HCT116 (cell line): ENCODE data around the gene NCOR1. TPM values are rescaled to one million over a fixed set of nuclear protein-coding genes. Genes with fewer than 3 reads are reported as not detected.

ENCODE experiments used
- ATAC-seq: fragments of 200-7000 bp; cut with Tn5 transposase; 2 replicates; pipeline ENCODE4 v1.9.1; 2020; ENCODE audit warnings: mild to moderate bottlenecking, moderate library complexity
- BruUV-seq: library from RNA; stranded (reverse); fragments of 400-500 nt; replicated peaks from 2 replicates; lab custom pipeline; 2021; lab: Mats Ljungman, UMichigan
- CTCF ChIA-PET: fragments of 300-600 bp; sonication (Branson Sonifier 250); formaldehyde crosslinking; loops from one replicate; lab custom pipeline; 2021; ENCODE audit warnings: antibody characterized with exemption; lab: Charles Lee
- POLR2A ChIA-PET: fragments of 300-600, 350-600 bp; sonication (Branson Sonifier 250); formaldehyde crosslinking; loops from one replicate; lab custom pipeline; 2021; ENCODE audit warnings: antibody characterized with exemption; lab: Charles Lee
- RAD21 ChIA-PET, 2 experiments: fragments of 300-600 bp; sonication (Branson Sonifier 250); formaldehyde crosslinking; loops; one replicate each; lab custom pipeline; 2023; ENCODE audit warnings: low total read pairs in 2 of 2; ENCODE audit not compliant: uncharacterized antibody in 2 of 2, unreplicated experiment in 2 of 2, low non-redundant PET in 1 of 2; lab: Charles Lee
- DNase-seq: peaks from one replicate; pipeline ENCODE4 v3.0.0-alpha.2; 2010; ENCODE audit warnings: low read depth, low spot score
- H2AFZ ChIP-seq: fragments of 200-600 bp; shearing (Covaris generic), sonication (generic); 2 replicates; pipeline ENCODE4 v1.6.1; 2017; ENCODE audit warnings: low read depth, mixed run types, mixed read lengths, antibody characterized with exemption, low read length; ENCODE audit not compliant: poor library complexity, severe bottlenecking
- H3K27ac ChIP-seq: 2 replicates; pipeline ENCODE4 v1.5.1; 2012; ENCODE audit warnings: low read depth, low read length
- H3K27me3 ChIP-seq: fragments of 200-600 bp; sonication (generic); 2 replicates; pipeline ENCODE4 v1.6.1; 2016; ENCODE audit warnings: mixed run types, low read length, mixed read lengths; ENCODE audit not compliant: insufficient read depth
- H3K36me3 ChIP-seq, 2 experiments: fragments of 200-500 bp in 1 of 2; fragments of 200-600 bp in 1 of 2; sonication (Bioruptor generic) in 1 of 2; sonication (generic) in 1 of 2; 2 replicates each; pipeline versions ENCODE4 v1.5.1 to v1.6.1; 2014 to 2016; ENCODE audit warnings: low read length in 2 of 2, inconsistent platforms in 1 of 2, mixed read lengths in 1 of 2, mixed run types in 1 of 2; ENCODE audit not compliant: insufficient read depth in 2 of 2, control insufficient read depth in 1 of 2
- H3K4me1 ChIP-seq, 2 experiments: fragments of 200-600 bp in 1 of 2; sonication (generic) in 1 of 2; 2 replicates each; pipeline versions ENCODE4 v1.5.1 to v1.6.1; 2012 to 2017; ENCODE audit warnings: low read length in 2 of 2, inconsistent platforms in 1 of 2, mild to moderate bottlenecking in 1 of 2, mixed read lengths in 1 of 2, mixed run types in 1 of 2, moderate library complexity in 1 of 2; ENCODE audit not compliant: insufficient read depth in 2 of 2, control insufficient read depth in 1 of 2
- H3K4me2 ChIP-seq: fragments of 200-600 bp; sonication (generic); 2 replicates; pipeline ENCODE4 v1.6.1; 2017; ENCODE audit warnings: mixed run types, low read length, mixed read lengths
- H3K4me3 ChIP-seq, 2 experiments: fragments of 200-600 bp in 1 of 2; sonication (generic) in 1 of 2; replicated peaks in 1 of 2; 2 replicates each; pipeline ENCODE4 v1.5.1; 2011 to 2016; ENCODE audit warnings: low read length in 2 of 2, control low read depth in 1 of 2, low read depth in 1 of 2, mild to moderate bottlenecking in 1 of 2, mixed read lengths in 1 of 2, mixed run types in 1 of 2
- H3K79me2 ChIP-seq: fragments of 200-600 bp; sonication (generic); 2 replicates; pipeline ENCODE4 v1.6.1; 2017; ENCODE audit warnings: mild to moderate bottlenecking, mixed run types, low read length, moderate library complexity, mixed read lengths; ENCODE audit not compliant: insufficient read depth
- H3K9ac ChIP-seq: fragments of 200-600 bp; sonication (generic); 2 replicates; pipeline ENCODE4 v1.6.1; 2016; ENCODE audit warnings: low read length, mixed read lengths
- H3K9me2 ChIP-seq: fragments of 200-600 bp; sonication (generic), shearing (Covaris generic); 2 replicates; pipeline ENCODE4 v1.6.1; 2017; ENCODE audit warnings: mixed run types, mild to moderate bottlenecking, moderate library complexity; ENCODE audit not compliant: insufficient read depth
- H3K9me3 ChIP-seq, 2 experiments: fragments of 200-500 bp in 1 of 2; fragments of 200-600 bp in 1 of 2; sonication (Bioruptor generic) in 1 of 2; sonication (generic) in 1 of 2; 2 replicates each; pipeline ENCODE4 v1.6.1; 2014 to 2017; ENCODE audit warnings: low read length in 2 of 2, mixed read lengths in 2 of 2, inconsistent platforms in 1 of 2, low read depth in 1 of 2, mild to moderate bottlenecking in 1 of 2, mixed run types in 1 of 2, moderate library complexity in 1 of 2; ENCODE audit not compliant: control insufficient read depth in 1 of 2, insufficient read depth in 1 of 2
- H4K20me1 ChIP-seq: fragments of 200-600 bp; sonication (generic), shearing (Covaris generic); 2 replicates; pipeline ENCODE4 v1.6.1; 2017; ENCODE audit warnings: mixed run types, mild to moderate bottlenecking, moderate library complexity; ENCODE audit not compliant: insufficient read depth
- ATF3 ChIP-seq: IDR thresholded peaks from 2 replicates; pipeline ENCODE4 v1.6.1; 2012
- CBX3 ChIP-seq: IDR thresholded peaks from 2 replicates; pipeline ENCODE4 v1.6.1; 2012; ENCODE audit warnings: low read depth
- CEBPB ChIP-seq: IDR thresholded peaks from 2 replicates; pipeline ENCODE4 v1.6.1; 2012; ENCODE audit warnings: low read depth
- EGR1 ChIP-seq: IDR thresholded peaks from 2 replicates; pipeline ENCODE4 v1.6.1; 2012; ENCODE audit warnings: low read depth
- EZH2phosphoT487 ChIP-seq: fragments of 200-600 bp; IDR thresholded peaks from 2 replicates; pipeline ENCODE4 v1.6.1; 2018; ENCODE audit warnings: antibody characterized with exemption, borderline replicate concordance
- JUND ChIP-seq: IDR thresholded peaks from 2 replicates; pipeline ENCODE4 v1.6.1; 2012
- MAX ChIP-seq: IDR thresholded peaks from 2 replicates; pipeline ENCODE4 v1.6.1; 2012
- SIN3A ChIP-seq: IDR thresholded peaks from 2 replicates; pipeline ENCODE4 v1.6.1; 2012; ENCODE audit warnings: low read depth
- SP1 ChIP-seq: IDR thresholded peaks from 2 replicates; pipeline ENCODE4 v1.6.1; 2012; ENCODE audit warnings: low read depth
- TCF7L2 ChIP-seq: IDR thresholded peaks from 2 replicates; pipeline ENCODE4 v1.7.0; 2011; ENCODE audit warnings: borderline replicate concordance, inconsistent platforms; ENCODE audit not compliant: insufficient read depth, insufficient read length; ENCODE audit errors: extremely low read depth
- ZFX ChIP-seq: fragments of 450-650 bp; IDR thresholded peaks from 2 replicates; pipeline ENCODE4 v1.6.1; 2017
- ZNF274 ChIP-seq: fragments of 200-500 bp; sonication (Bioruptor generic); IDR thresholded peaks from 2 replicates; pipeline ENCODE4 v1.6.1; 2014; ENCODE audit warnings: mild to moderate bottlenecking, low read depth, low read length, inconsistent platforms
- intact Hi-C: fragments of 100-400 bp; cut with micrococcal nuclease; formaldehyde crosslinking; loops from 2 replicates; pipeline ENCODE4 v1.10.0; 2022
- total RNA-seq: library from RNA; stranded (reverse); gene quantifications from one replicate; pipeline ENCODE4 v1.2.1, GENCODE V29; 2021; ENCODE audit not compliant: unreplicated experiment
- TF ChIP-seq, protein P1 (sequence below), 3 experiments: fragments of 200-600 bp in 1 of 3; sonication (generic) in 1 of 3; IDR thresholded peaks in 2 of 3; conservative IDR thresholded peaks in 1 of 3; 2 replicates each; pipeline ENCODE4 v1.5.1; 2012 to 2017; ENCODE audit warnings: low read depth in 2 of 3, low read length in 2 of 3, antibody characterized with exemption in 1 of 3, borderline replicate concordance in 1 of 3, control low read depth in 1 of 3, mild to moderate bottlenecking in 1 of 3, mixed read lengths in 1 of 3, mixed run types in 1 of 3, moderate library complexity in 1 of 3; ENCODE audit not compliant: insufficient read depth in 1 of 3
- TF ChIP-seq, protein P2 (sequence below): IDR thresholded peaks from 2 replicates; pipeline ENCODE4 v1.6.1; 2011; ENCODE audit warnings: mild to moderate bottlenecking, low read length, moderate library complexity; ENCODE audit not compliant: insufficient replicate concordance; ENCODE audit errors: extremely low read depth

The NCOR1 gene
- total RNA-seq, 1 experiment from 2014 or later, result 43.7 TPM

DNA sequence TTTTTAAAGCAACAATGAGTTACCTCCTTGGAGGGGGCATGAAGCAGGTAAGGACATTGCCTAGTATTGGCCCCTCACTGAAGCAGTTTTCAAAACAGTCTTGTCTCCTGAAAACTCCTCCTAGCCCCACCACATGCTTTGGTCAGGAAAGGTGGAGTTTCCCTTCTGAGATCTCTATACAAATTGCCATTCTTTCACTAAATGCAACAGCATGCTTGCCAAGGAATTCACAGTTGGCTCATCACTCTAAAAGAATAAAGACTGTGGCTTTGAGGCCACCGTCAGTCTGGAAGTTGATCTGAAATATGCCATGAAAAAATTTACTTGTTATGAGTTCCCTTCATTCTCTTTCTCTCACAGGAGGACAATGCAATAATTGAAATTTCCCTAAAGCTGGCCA is 211.5 kb downstream of the NCOR1 start:
- peaks cover 5 to 13% of the 10 kb centered on the region in 2 experiments; a peak in 3 of 4 replicates for H3K4me1 ChIP-seq
- ChIA-PET RAD21 (no interaction called here), POLR2A (no interaction called here), CTCF (no interaction called here)
- no peak overlapping the region for H2AFZ ChIP-seq
- no peaks in the 10 kb centered on the region for H4K20me1 ChIP-seq
- intact Hi-C loops, result no loop called here
- ATAC-seq (no peak), DNase-seq (no peak)
- H3K4me2 ChIP-seq, result no peak overlapping the region
- peaks cover 90% of the 10 kb centered on the region for H3K79me2 ChIP-seq
- H3K4me3 ChIP-seq, result no peak overlapping the region
- no peaks in the 10 kb centered on the region for H3K27me3 ChIP-seq
- BruUV-seq, result no TSS peak
- H3K9me3 ChIP-seq, result peaks cover 0 to 7% of the 10 kb centered on the region in 2 experiments; a peak in 1 of 4 replicates
- peaks cover 59 to 78% of the 10 kb centered on the region in 2 experiments for H3K36me3 ChIP-seq
- TF ChIP-seq ATF3 (no peak), ZFX (no peak), CBX3 (no peak), JUND (no peak), ZNF274 (no peak), TCF7L2 (no peak), SP1 (no peak), EGR1 (no peak), CEBPB (no peak), MAX (no peak), SIN3A (no peak), EZH2phosphoT487 (no peak)
- TF ChIP-seq, protein P1, sequence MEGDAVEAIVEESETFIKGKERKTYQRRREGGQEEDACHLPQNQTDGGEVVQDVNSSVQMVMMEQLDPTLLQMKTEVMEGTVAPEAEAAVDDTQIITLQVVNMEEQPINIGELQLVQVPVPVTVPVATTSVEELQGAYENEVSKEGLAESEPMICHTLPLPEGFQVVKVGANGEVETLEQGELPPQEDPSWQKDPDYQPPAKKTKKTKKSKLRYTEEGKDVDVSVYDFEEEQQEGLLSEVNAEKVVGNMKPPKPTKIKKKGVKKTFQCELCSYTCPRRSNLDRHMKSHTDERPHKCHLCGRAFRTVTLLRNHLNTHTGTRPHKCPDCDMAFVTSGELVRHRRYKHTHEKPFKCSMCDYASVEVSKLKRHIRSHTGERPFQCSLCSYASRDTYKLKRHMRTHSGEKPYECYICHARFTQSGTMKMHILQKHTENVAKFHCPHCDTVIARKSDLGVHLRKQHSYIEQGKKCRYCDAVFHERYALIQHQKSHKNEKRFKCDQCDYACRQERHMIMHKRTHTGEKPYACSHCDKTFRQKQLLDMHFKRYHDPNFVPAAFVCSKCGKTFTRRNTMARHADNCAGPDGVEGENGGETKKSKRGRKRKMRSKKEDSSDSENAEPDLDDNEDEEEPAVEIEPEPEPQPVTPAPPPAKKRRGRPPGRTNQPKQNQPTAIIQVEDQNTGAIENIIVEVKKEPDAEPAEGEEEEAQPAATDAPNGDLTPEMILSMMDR (IDR thresholded peaks at IDR 0.05 in 2 of 3, conservative IDR thresholded peaks at IDR 0.05 in 1 of 3; ENCODE audit: borderline replicate concordance in 1 of 3, insufficient read depth in 1 of 3, low read depth in 2 of 3, low read length in 2 of 3), result no peak
- TF ChIP-seq, protein P2, sequence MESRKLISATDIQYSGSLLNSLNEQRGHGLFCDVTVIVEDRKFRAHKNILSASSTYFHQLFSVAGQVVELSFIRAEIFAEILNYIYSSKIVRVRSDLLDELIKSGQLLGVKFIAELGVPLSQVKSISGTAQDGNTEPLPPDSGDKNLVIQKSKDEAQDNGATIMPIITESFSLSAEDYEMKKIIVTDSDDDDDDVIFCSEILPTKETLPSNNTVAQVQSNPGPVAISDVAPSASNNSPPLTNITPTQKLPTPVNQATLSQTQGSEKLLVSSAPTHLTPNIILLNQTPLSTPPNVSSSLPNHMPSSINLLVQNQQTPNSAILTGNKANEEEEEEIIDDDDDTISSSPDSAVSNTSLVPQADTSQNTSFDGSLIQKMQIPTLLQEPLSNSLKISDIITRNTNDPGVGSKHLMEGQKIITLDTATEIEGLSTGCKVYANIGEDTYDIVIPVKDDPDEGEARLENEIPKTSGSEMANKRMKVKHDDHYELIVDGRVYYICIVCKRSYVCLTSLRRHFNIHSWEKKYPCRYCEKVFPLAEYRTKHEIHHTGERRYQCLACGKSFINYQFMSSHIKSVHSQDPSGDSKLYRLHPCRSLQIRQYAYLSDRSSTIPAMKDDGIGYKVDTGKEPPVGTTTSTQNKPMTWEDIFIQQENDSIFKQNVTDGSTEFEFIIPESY, result no peak
- H3K9ac ChIP-seq, result no peak overlapping the region
- no peak overlapping the region for H3K27ac ChIP-seq
- H3K9me2 ChIP-seq, result no peaks in the 10 kb centered on the region
